GM12878 (cell line): ENCODE measurements around the gene BCAP31. TPM values are rescaled to one million over a fixed set of nuclear protein-coding genes. Genes with fewer than 3 reads are reported as not detected.

Source experiments
- ATAC-seq: fragments of 200-7000 bp; cut with Tn5 transposase; 3 replicates; pipeline ENCODE4 v1.9.1; 2020; ENCODE audit warnings: mild to moderate bottlenecking, moderate library complexity
- BruUV-seq: library from RNA; stranded (reverse); fragments of 400-500 nt; replicated peaks from 2 replicates; lab custom pipeline; 2021; lab: Mats Ljungman, UMichigan
- CTCF ChIA-PET: fragments of 300-600 bp; sonication (Branson Sonifier 250); formaldehyde crosslinking; extraction: SDS; loops from one replicate; lab custom pipeline; 2021; ENCODE audit warnings: inconsistent platforms; lab: Yijun Ruan, JAX
- POLR2A ChIA-PET: fragments of 350-600 bp; formaldehyde crosslinking; extraction: SDS; loops from one replicate; lab custom pipeline; 2021; ENCODE audit warnings: inconsistent platforms; lab: Charles Lee
- RAD21 ChIA-PET: fragments of 300-600 bp; sonication (Branson Sonifier 250); formaldehyde crosslinking; loops from one replicate; lab custom pipeline; 2023; ENCODE audit warnings: antibody characterized with exemption; ENCODE audit not compliant: unreplicated experiment; lab: Charles Lee
- SMC1A ChIA-PET: fragments of 300-600 bp; sonication (Branson Sonifier 250); formaldehyde crosslinking; loops from one replicate; lab custom pipeline; 2023; ENCODE audit not compliant: unreplicated experiment, uncharacterized antibody; lab: Charles Lee
- DNase-seq: peaks from one replicate; pipeline ENCODE4 v3.0.0-alpha.2; 2011; ENCODE audit warnings: low read depth, low spot score
- FAIRE-seq: peaks from 3 replicates; lab custom pipeline; 2011; peaks lifted over from hg19 to GRCh38; lab: Jason Lieb, UNC
- H2AFZ ChIP-seq: 2 replicates; pipeline ENCODE4 v1.6.0; 2011; ENCODE audit warnings: low read depth, low read length, control low read depth; ENCODE audit not compliant: control insufficient read depth
- H3K27ac ChIP-seq: 2 replicates; pipeline ENCODE4 v1.5.1; 2011; ENCODE audit warnings: control low read depth; ENCODE audit not compliant: control insufficient read depth, insufficient read depth
- H3K27me3 ChIP-seq, 2 experiments: replicated peaks in 1 of 2; 2 replicates each; pipeline versions ENCODE4 v1.6.0 to v1.6.1; 2011; ENCODE audit warnings: low read length in 1 of 2; ENCODE audit not compliant: control insufficient read depth in 2 of 2, insufficient read depth in 2 of 2
- H3K36me3 ChIP-seq, 2 experiments: 2 replicates each; pipeline ENCODE4 v1.5.1; 2011; ENCODE audit warnings: low read length in 1 of 2; ENCODE audit not compliant: control insufficient read depth in 2 of 2, insufficient read depth in 2 of 2
- H3K4me1 ChIP-seq: 2 replicates; pipeline ENCODE4 v1.6.1; 2011; ENCODE audit warnings: mild to moderate bottlenecking, low read length, moderate library complexity, mixed read lengths; ENCODE audit not compliant: control insufficient read depth, insufficient read depth
- H3K4me2 ChIP-seq: 2 replicates; pipeline ENCODE4 v1.6.0; 2011; ENCODE audit warnings: control low read depth; ENCODE audit not compliant: control insufficient read depth, insufficient read depth
- H3K4me3 ChIP-seq: fragments of 200-600 bp; sonication (generic); 2 replicates; pipeline ENCODE4 v1.5.1; 2016
- H3K79me2 ChIP-seq: 2 replicates; pipeline ENCODE4 v1.6.0; 2011; ENCODE audit warnings: low read length; ENCODE audit not compliant: control insufficient read depth, insufficient read depth
- H3K9ac ChIP-seq: 2 replicates; pipeline ENCODE4 v1.8.0; 2011; ENCODE audit warnings: low read length, control low read depth, mixed read lengths; ENCODE audit not compliant: control insufficient read depth, insufficient read depth
- H3K9me3 ChIP-seq: replicated peaks from 3 replicates; pipeline ENCODE4 v1.5.1; 2011; ENCODE audit warnings: mild to moderate bottlenecking, low read length; ENCODE audit not compliant: control insufficient read depth, insufficient read depth
- H4K20me1 ChIP-seq: 2 replicates; pipeline ENCODE4 v1.6.0; 2011; ENCODE audit not compliant: control insufficient read depth, insufficient read depth
- CBX5 ChIP-seq: sonication (generic); IDR thresholded peaks from 2 replicates; pipeline ENCODE4 v1.6.1; 2016; ENCODE audit warnings: low read depth, moderate library complexity, mild to moderate bottlenecking, inconsistent platforms
- CEBPZ ChIP-seq: fragments of 150-350 bp; IDR thresholded peaks from 2 replicates; pipeline ENCODE4 v1.6.1; 2016; ENCODE audit warnings: low read depth, low read length
- FOS ChIP-seq: IDR thresholded peaks from 3 replicates; pipeline ENCODE4 v1.6.1; 2011; ENCODE audit warnings: borderline replicate concordance; ENCODE audit not compliant: insufficient read length; ENCODE audit errors: extremely low read depth
- FOXK2 ChIP-seq: fragments of 450-650 bp; IDR thresholded peaks from 2 replicates; pipeline ENCODE4 v1.6.1; 2017; ENCODE audit warnings: mild to moderate bottlenecking, moderate library complexity
- IRF3 ChIP-seq: fragments of 450-650 bp; IDR thresholded peaks from 2 replicates; pipeline ENCODE4 v1.6.1; 2014; ENCODE audit warnings: mild to moderate bottlenecking
- NFYA ChIP-seq: IDR thresholded peaks from 2 replicates; pipeline ENCODE4 v1.6.1; 2011; ENCODE audit warnings: low read depth, mild to moderate bottlenecking, low read length, improper control_type of control experiment, borderline replicate concordance
- NRF1 ChIP-seq: conservative IDR thresholded peaks from 2 replicates; pipeline ENCODE4 v1.6.1; 2011; ENCODE audit warnings: mild to moderate bottlenecking, low read depth, low read length, improper control_type of control experiment
- PKNOX1 ChIP-seq: fragments of 450-650 bp; IDR thresholded peaks from 2 replicates; pipeline ENCODE4 v1.6.1; 2016; ENCODE audit warnings: mild to moderate bottlenecking
- PRDM15 ChIP-seq: fragments of 450-650 bp; formaldehyde crosslinking; IDR thresholded peaks from 2 replicates; pipeline ENCODE4 v1.4.0; 2020; ENCODE audit warnings: mild to moderate bottlenecking, moderate library complexity
- RCOR1 ChIP-seq: conservative IDR thresholded peaks from 2 replicates; pipeline ENCODE4 v1.6.1; 2012; ENCODE audit warnings: low read depth, low read length, improper control_type of control experiment
- RUNX3 ChIP-seq: IDR thresholded peaks from 2 replicates; pipeline ENCODE4 v1.6.1; 2012; ENCODE audit warnings: low read length, inconsistent platforms
- SMARCA5 ChIP-seq: fragments of 450-650 bp; IDR thresholded peaks from 2 replicates; pipeline ENCODE4 v1.6.1; 2017; ENCODE audit warnings: mild to moderate bottlenecking
- STAT1 ChIP-seq: fragments of 450-650 bp; conservative IDR thresholded peaks from 2 replicates; pipeline ENCODE4 v1.6.1; 2014; ENCODE audit warnings: antibody characterized with exemption, mild to moderate bottlenecking
- TCF7 ChIP-seq: IDR thresholded peaks from 2 replicates; pipeline ENCODE4 v1.6.1; 2014; ENCODE audit warnings: antibody characterized with exemption, borderline replicate concordance
- ZBED1 ChIP-seq: IDR thresholded peaks from 2 replicates; pipeline ENCODE4 v1.6.1; 2016; ENCODE audit warnings: borderline replicate concordance
- ZNF24 ChIP-seq: fragments of 450-650 bp; IDR thresholded peaks from 2 replicates; pipeline ENCODE4 v1.6.1; 2017; ENCODE audit warnings: antibody characterized with exemption, mild to moderate bottlenecking
- WGBS: methylation state at CpG from one replicate; pipeline ENCODE4 v1.1.6; 2016; ENCODE audit warnings: low lambda C conversion rate; ENCODE audit not compliant: insufficient replicate concordance, insufficient coverage; ENCODE audit errors: missing lambda C conversion rate; 5-methylcytosine and 5-hydroxymethylcytosine counted together
- in situ Hi-C: fragments of 300-500 bp; cut with MboI; formaldehyde crosslinking; loops from 9 replicates; pipeline ENCODE4 v1.14.3; 2018; ENCODE audit warnings: mixed read lengths
- intact Hi-C: fragments of 100-400 bp; cut with micrococcal nuclease; formaldehyde crosslinking; loops from one replicate; pipeline ENCODE4 v1.14.2; 2022; ENCODE audit not compliant: unreplicated experiment
- polyA plus RNA-seq, 11 experiments: library from polyadenylated mRNA; depleted of rRNA in 4 of 11; unstranded in 6 of 11; stranded (reverse) in 5 of 11; fragments of >200 nt; fragmentation: Nextera tagmentation in 4 of 11; fragmentation: Illumina TruSeq in 1 of 11; extraction: Ambion mirVana in 4 of 11; extraction: Trizol in 1 of 11; gene quantifications; 1 replicate in 1 of 11; 2 replicates in 10 of 11; pipeline versions ENCODE4 v1.2.1 to v1.2.3, GENCODE V29; 2011 to 2016; ENCODE audit warnings: inconsistent platforms in 2 of 11, missing spikeins in 2 of 11, low read depth in 1 of 11
- total RNA-seq, 4 experiments: library from RNA; depleted of rRNA in 3 of 4; stranded (reverse); fragments of >200 nt in 3 of 4; fragmentation: Illumina TruSeq in 1 of 4; extraction: Trizol in 1 of 4; gene quantifications; 2 replicates each; pipeline versions ENCODE4 v1.2.1 to v1.2.3, GENCODE V29; 2013 to 2021

The BCAP31 gene
- total and polyA plus RNA-seq, 10 of the 15 experiments (the other 5 are each of a cell fraction or from before 2014, with no cell fraction given): 63.1 to 246 (median 95.6) TPM

GRCh38 chrX:153690466-153690865 lies 33.7 kb downstream of the BCAP31 start:
- Histone ChIP-seq H4K20me1 (no peaks in the 10 kb centered on the region), H3K4me2 (no peak overlapping the region), H3K4me1 (no peaks in the 10 kb centered on the region), H3K36me3 (no peaks in the 10 kb centered on the region), H3K27me3 (no peaks in the 10 kb centered on the region), H3K79me2 (no peaks in the 10 kb centered on the region), H3K9me3 (no peaks in the 10 kb centered on the region), H2AFZ (no peak overlapping the region), H3K27ac (no peak overlapping the region), H3K9ac (no peak overlapping the region), H3K4me3 (no peak overlapping the region)
- in situ Hi-C loops (no loop called here), intact Hi-C loops (no loop called here)
- ATAC-seq (no peak), DNase-seq (no peak), FAIRE-seq (no peak)
- 44% methylated on average over 11 of the region's 14 CpGs for WGBS
- RAD21 ChIA-PET: no interaction called here
- BruUV-seq: no TSS peak
- POLR2A ChIA-PET: no interaction called here
- CTCF ChIA-PET: no interaction called here
- SMC1A ChIA-PET: no interaction called here
- no peak for TF ChIP-seq RCOR1
- TF ChIP-seq SMARCA5: no peak
- TF ChIP-seq NFYA: no peak
- no peak for TF ChIP-seq PRDM15 (CRISPR knock-in tag)
- no peak for TF ChIP-seq FOXK2
- TF ChIP-seq STAT1: no peak
- no peak for TF ChIP-seq ZBED1
- TF ChIP-seq IRF3: no peak
- TF ChIP-seq CEBPZ: no peak
- no peak for TF ChIP-seq TCF7
- TF ChIP-seq RUNX3: no peak
- TF ChIP-seq ZNF24: no peak
- no peak for TF ChIP-seq NRF1
- TF ChIP-seq CBX5: no peak
- no peak for TF ChIP-seq PKNOX1
- no peak for TF ChIP-seq FOS
